Muscle layer of colon (tissue), 2 donors: ENCODE results near the gene PTGES2.
"Not testable (repeated sequence)": the region's sequence is repeated elsewhere in the genome, so short reads cannot be mapped to it uniquely, and the experiment has no call there.

Experiments used
- H3K27ac ChIP-seq: one replicate; pipeline ENCODE4 v1.7.0; 2013; ENCODE audit warnings: low read depth, mild to moderate bottlenecking, low read length, moderate library complexity
- H3K27me3 ChIP-seq, 2 donors: one replicate each; pipeline ENCODE4 v1.7.0; 2013; ENCODE audit warnings: low read length in 2 of 2, mild to moderate bottlenecking in 2 of 2; ENCODE audit not compliant: insufficient read depth in 2 of 2, control insufficient read depth in 1 of 2
- H3K36me3 ChIP-seq: one replicate; pipeline ENCODE4 v1.7.0; 2013; ENCODE audit warnings: mild to moderate bottlenecking, low read length; ENCODE audit not compliant: insufficient read depth
- H3K4me1 ChIP-seq: one replicate; pipeline ENCODE4 v1.7.0; 2013; ENCODE audit warnings: mild to moderate bottlenecking, low read length; ENCODE audit not compliant: insufficient read depth
- H3K4me3 ChIP-seq, 2 donors: one replicate each; pipeline ENCODE4 v1.7.0; 2013; ENCODE audit warnings: low read length in 2 of 2, low read depth in 1 of 2, mild to moderate bottlenecking in 1 of 2, moderate library complexity in 1 of 2
- H3K9ac ChIP-seq: one replicate; pipeline ENCODE4 v1.7.0; 2013; ENCODE audit warnings: low read length
- H3K9me3 ChIP-seq: one replicate; pipeline ENCODE4 v1.7.0; 2013; ENCODE audit warnings: mild to moderate bottlenecking, low read length
- donor health status: abdominal sarcoma.
- donor health status: Adenocarcinoma of cecum.

Gene PTGES2

DNA sequence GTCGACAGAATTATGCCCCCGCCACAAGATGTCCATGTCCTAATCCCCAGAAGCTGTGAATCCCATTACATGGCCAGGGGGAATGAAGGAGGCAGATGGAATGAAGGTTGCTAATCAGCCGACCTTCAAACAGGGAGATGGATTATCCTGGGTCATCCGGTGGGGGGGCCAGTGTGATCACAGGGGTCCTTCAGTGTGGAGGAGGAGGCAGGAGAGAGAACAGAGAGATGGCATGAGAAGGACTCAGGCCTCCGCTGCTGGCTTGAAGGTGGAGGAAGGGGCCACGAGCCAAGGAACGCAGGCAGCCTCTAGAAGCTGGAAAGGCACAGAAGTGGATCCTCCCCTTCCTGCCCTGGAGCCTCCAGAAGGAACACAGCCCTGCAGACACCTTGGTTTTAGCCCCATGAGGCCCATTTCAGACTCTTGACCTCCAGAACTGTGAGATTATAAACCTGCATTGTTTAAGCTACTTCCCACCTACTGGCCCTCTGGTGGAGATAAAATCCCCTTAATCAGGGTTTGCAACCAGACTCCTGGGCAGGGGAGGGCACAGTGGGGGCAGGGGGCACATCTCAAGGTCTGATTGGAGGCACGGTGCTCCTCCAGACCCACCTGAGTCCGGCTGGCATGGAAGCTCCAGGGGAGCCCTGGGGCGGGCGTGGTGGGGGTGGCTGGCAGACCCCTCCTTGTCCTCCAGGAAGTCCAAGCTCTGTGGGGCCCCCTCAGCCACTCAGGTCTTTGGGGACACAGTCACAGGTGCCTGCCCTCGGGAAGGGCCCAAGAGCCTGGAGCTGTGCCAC lies 13.8 kb downstream of the PTGES2 start:
- no peak overlapping the region for H3K9ac ChIP-seq
- no peak overlapping the region for H3K4me3 ChIP-seq
- H3K4me1 ChIP-seq: peaks cover 7% of the 10 kb centered on the region
- no peaks in the 10 kb centered on the region for H3K27me3 ChIP-seq
- no peaks in the 10 kb centered on the region for H3K36me3 ChIP-seq
- H3K9me3 ChIP-seq: no peaks in the 10 kb centered on the region
- no peak overlapping the region for H3K27ac ChIP-seq

- not testable (repeated sequence) for H3K4me3 ChIP-seq, H3K27me3 ChIP-seq, H3K9me3 ChIP-seq, H3K9ac ChIP-seq, H3K4me1 ChIP-seq, H3K27ac ChIP-seq
- H3K36me3 ChIP-seq: peaks cover 15% of the 10 kb centered on the region
Observed at GRCh38 chr9:128111726-128112125, 15.8 kb downstream of the PTGES2 start.

DNA sequence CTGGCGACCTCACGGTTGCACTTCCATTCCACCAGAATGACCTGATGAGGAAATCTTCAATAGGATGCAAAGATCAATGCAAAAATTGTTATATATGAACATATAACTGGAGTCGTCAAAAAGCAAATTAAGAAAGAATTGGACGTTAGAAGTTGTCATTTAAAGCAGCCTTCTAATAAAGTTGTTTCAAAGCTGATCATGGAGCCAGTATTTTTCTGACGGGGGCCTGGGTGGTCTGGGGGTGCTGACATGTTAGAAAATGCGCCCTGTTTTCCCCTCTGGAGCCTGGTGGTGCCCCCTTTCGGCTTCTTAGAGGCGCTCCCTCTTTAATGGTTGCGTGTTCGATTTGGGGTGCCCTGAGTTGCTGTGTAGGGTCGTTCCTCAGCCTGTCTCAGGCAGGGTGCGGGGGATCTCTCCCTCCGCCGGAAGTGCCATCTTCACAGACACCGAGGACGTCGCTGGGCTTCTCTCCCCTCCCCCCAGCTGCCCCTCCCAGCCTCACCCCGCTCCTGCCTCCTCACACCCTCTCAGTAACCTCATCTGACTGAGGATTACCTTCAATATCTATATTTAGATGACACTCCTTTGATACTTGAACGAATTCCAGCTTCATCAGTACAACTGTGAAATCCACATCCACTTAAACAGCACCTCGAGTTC lies 18.3 kb downstream of the PTGES2 start:
- no peaks in the 10 kb centered on the region for H3K4me1 ChIP-seq
- no peak overlapping the region for H3K9ac ChIP-seq
- no peaks in the 10 kb centered on the region for H3K27me3 ChIP-seq
- H3K27ac ChIP-seq: no peak overlapping the region
- peaks cover 34% of the 10 kb centered on the region for H3K36me3 ChIP-seq
- H3K9me3 ChIP-seq: no peaks in the 10 kb centered on the region
- no peak overlapping the region for H3K4me3 ChIP-seq

DNA sequence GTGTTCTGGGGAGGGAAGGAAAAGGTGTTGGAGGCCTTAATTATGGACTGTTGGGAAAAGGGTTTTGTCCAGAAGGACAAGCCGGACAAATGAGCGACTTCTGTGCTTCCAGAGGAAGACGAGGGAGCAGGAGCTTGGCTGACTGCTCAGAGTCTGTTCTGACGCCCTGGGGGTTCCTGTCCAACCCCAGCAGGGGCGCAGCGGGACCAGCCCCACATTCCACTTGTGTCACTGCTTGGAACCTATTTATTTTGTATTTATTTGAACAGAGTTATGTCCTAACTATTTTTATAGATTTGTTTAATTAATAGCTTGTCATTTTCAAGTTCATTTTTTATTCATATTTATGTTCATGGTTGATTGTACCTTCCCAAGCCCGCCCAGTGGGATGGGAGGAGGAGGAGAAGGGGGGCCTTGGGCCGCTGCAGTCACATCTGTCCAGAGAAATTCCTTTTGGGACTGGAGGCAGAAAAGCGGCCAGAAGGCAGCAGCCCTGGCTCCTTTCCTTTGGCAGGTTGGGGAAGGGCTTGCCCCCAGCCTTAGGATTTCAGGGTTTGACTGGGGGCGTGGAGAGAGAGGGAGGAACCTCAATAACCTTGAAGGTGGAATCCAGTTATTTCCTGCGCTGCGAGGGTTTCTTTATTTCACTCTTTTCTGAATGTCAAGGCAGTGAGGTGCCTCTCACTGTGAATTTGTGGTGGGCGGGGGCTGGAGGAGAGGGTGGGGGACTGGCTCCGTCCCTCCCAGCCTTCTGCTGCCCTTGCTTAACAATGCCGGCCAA lies 19.1 kb downstream of the PTGES2 start:
- Histone ChIP-seq H3K4me3 (no peak overlapping the region), H3K27ac (no peak overlapping the region), H3K36me3 (peaks cover 41% of the 10 kb centered on the region), H3K4me1 (no peaks in the 10 kb centered on the region), H3K9ac (no peak overlapping the region), H3K9me3 (no peaks in the 10 kb centered on the region), H3K27me3 (no peaks in the 10 kb centered on the region)

DNA sequence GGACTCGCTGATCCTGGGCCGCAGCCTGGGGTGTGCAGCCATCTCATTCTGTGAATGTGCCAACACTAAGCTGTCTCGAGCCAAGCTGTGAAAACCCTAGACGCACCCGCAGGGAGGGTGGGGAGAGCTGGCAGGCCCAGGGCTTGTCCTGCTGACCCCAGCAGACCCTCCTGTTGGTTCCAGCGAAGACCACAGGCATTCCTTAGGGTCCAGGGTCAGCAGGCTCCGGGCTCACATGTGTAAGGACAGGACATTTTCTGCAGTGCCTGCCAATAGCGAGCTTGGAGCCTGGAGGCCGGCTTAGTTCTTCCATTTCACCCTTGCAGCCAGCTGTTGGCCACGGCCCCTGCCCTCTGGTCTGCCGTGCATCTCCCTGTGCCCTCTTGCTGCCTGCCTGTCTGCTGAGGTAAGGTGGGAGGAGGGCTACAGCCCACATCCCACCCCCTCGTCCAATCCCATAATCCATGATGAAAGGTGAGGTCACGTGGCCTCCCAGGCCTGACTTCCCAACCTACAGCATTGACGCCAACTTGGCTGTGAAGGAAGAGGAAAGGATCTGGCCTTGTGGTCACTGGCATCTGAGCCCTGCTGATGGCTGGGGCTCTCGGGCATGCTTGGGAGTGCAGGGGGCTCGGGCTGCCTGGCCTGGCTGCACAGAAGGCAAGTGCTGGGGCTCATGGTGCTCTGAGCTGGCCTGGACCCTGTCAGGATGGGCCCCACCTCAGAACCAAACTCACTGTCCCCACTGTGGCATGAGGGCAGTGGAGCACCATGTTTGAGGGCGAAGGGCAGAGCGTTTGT lies 19.9 kb downstream of the PTGES2 start:
- Histone ChIP-seq H3K27me3 (no peaks in the 10 kb centered on the region), H3K9ac (no peak overlapping the region), H3K36me3 (peaks cover 49% of the 10 kb centered on the region), H3K4me1 (no peaks in the 10 kb centered on the region), H3K27ac (no peak overlapping the region), H3K9me3 (no peaks in the 10 kb centered on the region), H3K4me3 (no peak overlapping the region)

DNA sequence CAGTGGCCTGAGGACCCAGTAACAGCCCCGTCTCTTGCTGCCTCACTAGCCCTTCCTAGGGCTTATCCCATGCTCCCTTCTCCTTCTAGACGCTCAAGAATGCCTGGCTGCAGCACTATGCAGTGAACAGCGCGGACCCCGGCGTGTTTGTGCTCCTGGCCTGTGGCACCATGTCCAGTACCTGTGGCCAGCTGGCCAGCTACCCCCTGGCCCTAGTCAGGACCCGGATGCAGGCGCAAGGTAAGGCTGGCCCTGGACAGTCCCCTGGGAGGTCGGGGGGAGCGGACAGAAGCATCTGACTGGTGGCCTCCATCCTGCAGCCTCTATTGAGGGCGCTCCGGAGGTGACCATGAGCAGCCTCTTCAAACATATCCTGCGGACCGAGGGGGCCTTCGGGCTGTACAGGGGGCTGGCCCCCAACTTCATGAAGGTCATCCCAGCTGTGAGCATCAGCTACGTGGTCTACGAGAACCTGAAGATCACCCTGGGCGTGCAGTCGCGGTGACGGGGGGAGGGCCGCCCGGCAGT lies 20.5 kb downstream of the PTGES2 start:
- H3K27me3 ChIP-seq: no peaks in the 10 kb centered on the region
- H3K9me3 ChIP-seq: no peaks in the 10 kb centered on the region
- H3K27ac ChIP-seq: no peak overlapping the region
- H3K9ac ChIP-seq: no peak overlapping the region
- no peaks in the 10 kb centered on the region for H3K4me1 ChIP-seq
- no peak overlapping the region for H3K4me3 ChIP-seq
- H3K36me3 ChIP-seq: peaks cover 56% of the 10 kb centered on the region

- Histone ChIP-seq H3K27me3 (no peaks in the 10 kb centered on the region), H3K9ac (no peak overlapping the region), H3K36me3 (peaks cover 61% of the 10 kb centered on the region), H3K9me3 (no peaks in the 10 kb centered on the region), H3K27ac (no peak overlapping the region), H3K4me3 (no peak overlapping the region), H3K4me1 (no peaks in the 10 kb centered on the region)
Observed at GRCh38 chr9:128106181-128106939, 21.2 kb downstream of the PTGES2 start.

- H3K9ac ChIP-seq: no peak overlapping the region
- no peak overlapping the region for H3K27ac ChIP-seq
- peaks cover 68% of the 10 kb centered on the region for H3K36me3 ChIP-seq
- no peaks in the 10 kb centered on the region for H3K9me3 ChIP-seq
- H3K4me1 ChIP-seq: peaks cover 5% of the 10 kb centered on the region
- no peaks in the 10 kb centered on the region for H3K27me3 ChIP-seq
- no peak overlapping the region for H3K4me3 ChIP-seq
Observed at GRCh38 chr9:128105538-128106175, 21.9 kb downstream of the PTGES2 start.

DNA sequence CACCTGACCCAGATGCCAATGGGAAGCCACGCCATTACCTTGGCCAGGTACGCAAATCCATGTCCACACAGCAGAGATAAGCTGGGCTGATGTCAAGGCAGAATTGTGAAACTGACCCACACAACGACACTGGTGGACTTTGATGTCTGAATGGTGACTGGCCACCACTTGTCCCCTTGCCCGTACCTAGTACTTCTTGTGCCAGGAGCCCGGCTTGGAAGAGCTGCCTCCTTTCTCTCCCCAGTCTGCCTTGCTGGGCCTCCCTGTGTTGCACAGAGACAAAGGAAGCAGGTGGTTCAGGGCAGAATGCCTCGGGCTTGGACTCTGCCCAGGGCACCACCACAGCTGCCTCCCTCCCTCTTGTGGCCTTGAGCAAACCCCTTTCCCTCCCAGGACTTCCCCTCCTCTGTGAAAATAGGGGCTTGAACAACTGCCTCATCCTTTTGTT lies 23.3 kb downstream of the PTGES2 start:
- Histone ChIP-seq H3K4me3 (no peak overlapping the region), H3K9ac (no peak overlapping the region), H3K27ac (no peak overlapping the region), H3K36me3 (peaks cover 69% of the 10 kb centered on the region), H3K4me1 (peaks cover 19% of the 10 kb centered on the region), H3K9me3 (no peaks in the 10 kb centered on the region), H3K27me3 (no peaks in the 10 kb centered on the region)

DNA sequence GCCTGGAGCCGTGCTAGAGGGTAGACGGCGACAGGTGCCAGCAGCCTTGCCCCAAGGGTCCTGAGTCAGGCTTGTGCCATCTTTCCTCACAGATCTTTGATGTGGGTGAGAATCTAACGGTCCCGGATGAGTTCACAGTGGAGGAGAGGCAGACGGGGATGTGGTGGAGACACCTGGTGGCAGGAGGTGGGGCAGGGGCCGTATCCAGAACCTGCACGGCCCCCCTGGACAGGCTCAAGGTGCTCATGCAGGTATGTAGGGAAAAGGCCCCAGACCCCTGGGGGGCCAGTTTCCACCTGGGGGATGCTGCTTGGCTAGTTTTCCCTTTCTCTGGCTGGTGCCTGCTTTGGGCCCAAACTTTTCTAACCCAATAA lies 24.0 kb downstream of the PTGES2 start:
- Histone ChIP-seq H3K9ac (no peak overlapping the region), H3K27me3 (no peaks in the 10 kb centered on the region), H3K4me3 (no peak overlapping the region), H3K9me3 (no peaks in the 10 kb centered on the region), H3K27ac (no peak overlapping the region), H3K36me3 (peaks cover 69% of the 10 kb centered on the region), H3K4me1 (peaks cover 26% of the 10 kb centered on the region)
